ENCODE data around the gene ATRAID.

DNA sequence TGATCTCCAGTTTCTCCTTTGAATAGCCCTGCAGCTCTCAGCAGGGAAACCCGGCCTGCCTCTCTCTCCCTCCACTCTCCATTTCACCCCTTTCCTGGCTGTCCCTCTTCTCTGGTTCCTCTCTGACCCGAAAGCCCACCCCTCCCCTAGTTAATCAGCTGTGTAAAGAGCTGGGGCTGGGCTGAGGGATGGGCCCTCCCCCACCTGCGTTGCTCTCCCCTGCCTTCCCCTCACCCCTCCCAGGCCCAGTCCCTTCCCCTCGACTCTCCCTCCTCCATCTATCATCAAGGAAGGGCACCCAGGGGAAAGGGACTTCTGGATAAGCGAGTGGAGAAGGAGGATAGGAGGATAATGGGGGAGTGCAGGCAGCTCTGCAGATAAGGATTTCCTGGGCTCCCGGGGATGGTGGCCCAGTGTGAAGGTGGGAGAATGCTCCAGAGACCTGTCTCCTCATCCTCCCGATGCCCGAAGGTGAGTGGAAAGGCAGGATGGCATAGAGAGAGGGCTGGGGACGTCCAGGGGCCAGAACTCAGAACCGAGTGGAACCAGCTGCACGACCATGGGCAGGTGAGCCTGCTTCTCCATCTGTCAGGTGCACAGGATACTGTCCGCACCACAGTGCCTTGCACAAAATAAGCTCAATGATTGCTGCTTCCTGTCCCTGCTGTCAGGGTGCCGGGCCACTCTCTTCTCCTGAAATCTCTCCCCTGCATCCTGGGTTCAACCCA is 39.0 kb downstream of the ATRAID start:
- TF ChIP-seq, protein P1, sequence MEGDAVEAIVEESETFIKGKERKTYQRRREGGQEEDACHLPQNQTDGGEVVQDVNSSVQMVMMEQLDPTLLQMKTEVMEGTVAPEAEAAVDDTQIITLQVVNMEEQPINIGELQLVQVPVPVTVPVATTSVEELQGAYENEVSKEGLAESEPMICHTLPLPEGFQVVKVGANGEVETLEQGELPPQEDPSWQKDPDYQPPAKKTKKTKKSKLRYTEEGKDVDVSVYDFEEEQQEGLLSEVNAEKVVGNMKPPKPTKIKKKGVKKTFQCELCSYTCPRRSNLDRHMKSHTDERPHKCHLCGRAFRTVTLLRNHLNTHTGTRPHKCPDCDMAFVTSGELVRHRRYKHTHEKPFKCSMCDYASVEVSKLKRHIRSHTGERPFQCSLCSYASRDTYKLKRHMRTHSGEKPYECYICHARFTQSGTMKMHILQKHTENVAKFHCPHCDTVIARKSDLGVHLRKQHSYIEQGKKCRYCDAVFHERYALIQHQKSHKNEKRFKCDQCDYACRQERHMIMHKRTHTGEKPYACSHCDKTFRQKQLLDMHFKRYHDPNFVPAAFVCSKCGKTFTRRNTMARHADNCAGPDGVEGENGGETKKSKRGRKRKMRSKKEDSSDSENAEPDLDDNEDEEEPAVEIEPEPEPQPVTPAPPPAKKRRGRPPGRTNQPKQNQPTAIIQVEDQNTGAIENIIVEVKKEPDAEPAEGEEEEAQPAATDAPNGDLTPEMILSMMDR (IDR thresholded peaks at IDR 0.05), result no peak
- no peak for TF ChIP-seq POLR2A (IDR thresholded peaks at IDR 0.05)
